GM21576 (cell line): ENCODE measurements around the gene SFPQ.
"Not testable (repeated sequence)": the region's sequence is repeated elsewhere in the genome, so short reads cannot be mapped to it uniquely, and the experiment has no call there.

Experiments used
- ATAC-seq: cut with Tn5 transposase; IDR thresholded peaks from one replicate; pipeline ENCODE4 v1.9.1; 2021; ENCODE audit warnings: mild to moderate bottlenecking, moderate library complexity; ENCODE audit not compliant: unreplicated experiment

Gene SFPQ

GRCh38 chr1:35143737-35144508 lies 49.0 kb downstream of the SFPQ start:
- no peak for ATAC-seq

GRCh38 chr1:35142728-35143127 lies 50.2 kb downstream of the SFPQ start:
- ATAC-seq: not testable (repeated sequence)

DNA sequence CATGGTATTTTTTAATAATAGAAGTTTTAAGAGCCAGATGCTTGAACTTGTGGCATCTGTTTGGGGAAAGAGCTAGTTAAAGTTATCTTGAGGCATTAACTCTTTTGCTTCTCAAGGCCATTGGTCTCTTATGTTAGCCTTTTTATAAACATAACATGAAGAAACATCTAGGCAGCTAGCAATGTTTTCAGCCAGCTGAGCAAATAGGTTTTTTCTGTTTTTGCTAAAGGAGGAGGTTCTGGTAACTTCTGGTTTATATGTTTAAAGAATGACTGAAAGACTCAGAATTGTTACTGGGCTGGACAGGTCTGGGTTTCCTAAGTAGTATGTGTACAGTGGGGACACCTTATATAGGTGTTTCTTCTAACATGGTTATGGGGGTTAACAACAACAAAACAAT lies 50.7 kb downstream of the SFPQ start:
- ATAC-seq: not testable (repeated sequence)

- not testable (repeated sequence) for ATAC-seq
Measured at GRCh38 chr1:35137590-35137989, 55.4 kb downstream of the SFPQ start.

DNA sequence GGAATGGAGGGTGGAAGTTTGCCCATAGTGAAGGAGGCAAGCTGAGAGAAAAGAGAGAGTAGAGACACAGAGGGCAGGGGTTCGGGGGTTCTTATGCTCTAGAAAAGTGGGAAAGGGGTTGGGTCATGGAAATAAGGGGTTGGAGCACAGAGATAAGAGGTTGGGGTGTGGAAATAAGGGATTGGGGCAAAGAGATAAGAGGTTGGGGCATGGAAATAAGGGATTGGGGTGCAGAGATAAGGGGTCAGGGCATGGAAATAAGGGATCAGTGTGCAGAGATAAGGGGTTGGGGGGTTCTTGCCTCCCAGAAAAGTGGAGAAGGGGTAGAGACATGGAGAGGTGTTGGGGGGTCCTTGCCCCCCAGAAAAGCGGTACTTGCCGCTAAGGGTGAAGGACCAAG lies 56.2 kb downstream of the SFPQ start:
- no peak for ATAC-seq
